HL-60 (cell line): ENCODE measurements around the gene MAP1LC3A.

ENCODE experiments used
- DNase-seq, 2 experiments: peaks; one replicate each; pipeline ENCODE4 v3.0.0-alpha.2; 2010 to 2020; ENCODE audit warnings: low read depth in 1 of 2, low spot score in 1 of 2
- H3K27ac ChIP-seq: fragments of 250-450 bp; sonication (Bioruptor Pico); replicated peaks from 2 replicates; pipeline ENCODE4 v1.5.1; 2020; ENCODE audit warnings: mild to moderate bottlenecking, moderate library complexity
- H3K27me3 ChIP-seq: fragments of 250-450 bp; sonication (Bioruptor Pico); 2 replicates; pipeline ENCODE4 v1.5.1; 2021; ENCODE audit warnings: mild to moderate bottlenecking, moderate library complexity; ENCODE audit not compliant: insufficient read depth, poor library complexity, severe bottlenecking
- H3K4me3 ChIP-seq: replicated peaks from 2 replicates; pipeline ENCODE4 v1.5.1; 2011; ENCODE audit warnings: mild to moderate bottlenecking, control low read depth, low read length; ENCODE audit not compliant: insufficient read depth
- GABPA ChIP-seq: IDR thresholded peaks from 2 replicates; pipeline ENCODE4 v1.6.1; 2012; ENCODE audit warnings: low read depth
- POLR2AphosphoS5 ChIP-seq: IDR thresholded peaks from 2 replicates; pipeline ENCODE4 v1.6.1; 2012; ENCODE audit warnings: low read depth
- REST ChIP-seq: IDR thresholded peaks from 2 replicates; pipeline ENCODE4 v1.6.1; 2012; ENCODE audit warnings: low read depth; ENCODE audit not compliant: insufficient replicate concordance
- SPI1 ChIP-seq: IDR thresholded peaks from 2 replicates; pipeline ENCODE4 v1.6.1; 2012; ENCODE audit warnings: low read depth, mild to moderate bottlenecking, borderline replicate concordance
- TF ChIP-seq, protein P1 (sequence below): IDR thresholded peaks from one replicate; pipeline ENCODE4 v1.5.1; 2011; ENCODE audit warnings: low read length, control low read depth, inconsistent platforms; ENCODE audit not compliant: insufficient read depth

The MAP1LC3A gene

DNA sequence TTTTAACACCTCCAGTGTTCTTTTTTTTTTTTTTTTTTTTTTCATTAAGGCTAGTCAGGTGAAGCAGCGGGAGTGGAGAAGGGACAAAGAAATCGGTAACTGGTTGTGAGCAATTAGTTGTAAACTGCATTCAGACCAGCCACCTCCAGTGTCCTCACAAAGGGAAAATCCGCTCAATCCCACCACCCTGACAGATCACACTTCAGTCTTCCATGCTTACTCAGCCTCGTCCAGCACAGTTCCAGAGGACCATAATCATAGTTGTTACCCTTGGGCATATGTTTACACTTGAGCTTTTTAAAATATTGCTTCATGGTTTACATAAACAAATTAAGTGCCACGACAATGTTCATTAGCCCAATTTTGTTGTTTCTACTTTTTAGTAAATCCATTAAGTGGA lies 32.1 kb upstream of the MAP1LC3A start:
- TF ChIP-seq REST (no peak), SPI1 (no peak)
- TF ChIP-seq, protein P1, sequence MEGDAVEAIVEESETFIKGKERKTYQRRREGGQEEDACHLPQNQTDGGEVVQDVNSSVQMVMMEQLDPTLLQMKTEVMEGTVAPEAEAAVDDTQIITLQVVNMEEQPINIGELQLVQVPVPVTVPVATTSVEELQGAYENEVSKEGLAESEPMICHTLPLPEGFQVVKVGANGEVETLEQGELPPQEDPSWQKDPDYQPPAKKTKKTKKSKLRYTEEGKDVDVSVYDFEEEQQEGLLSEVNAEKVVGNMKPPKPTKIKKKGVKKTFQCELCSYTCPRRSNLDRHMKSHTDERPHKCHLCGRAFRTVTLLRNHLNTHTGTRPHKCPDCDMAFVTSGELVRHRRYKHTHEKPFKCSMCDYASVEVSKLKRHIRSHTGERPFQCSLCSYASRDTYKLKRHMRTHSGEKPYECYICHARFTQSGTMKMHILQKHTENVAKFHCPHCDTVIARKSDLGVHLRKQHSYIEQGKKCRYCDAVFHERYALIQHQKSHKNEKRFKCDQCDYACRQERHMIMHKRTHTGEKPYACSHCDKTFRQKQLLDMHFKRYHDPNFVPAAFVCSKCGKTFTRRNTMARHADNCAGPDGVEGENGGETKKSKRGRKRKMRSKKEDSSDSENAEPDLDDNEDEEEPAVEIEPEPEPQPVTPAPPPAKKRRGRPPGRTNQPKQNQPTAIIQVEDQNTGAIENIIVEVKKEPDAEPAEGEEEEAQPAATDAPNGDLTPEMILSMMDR = no peak

GRCh38 chr20:34527016-34527415 lies 31.5 kb upstream of the MAP1LC3A start:
- TF ChIP-seq GABPA = no peak
- no peak for DNase-seq
- Histone ChIP-seq H3K27ac (no peak overlapping the region), H3K4me3 (no peak overlapping the region), H3K27me3 (no peaks in the 10 kb centered on the region)

More for the DNA sequence above, 32.1 kb upstream of the MAP1LC3A start:
- Histone ChIP-seq H3K27ac (no peak overlapping the region), H3K27me3 (no peaks in the 10 kb centered on the region), H3K4me3 (no peak overlapping the region)
- DNase-seq = no peak

DNA sequence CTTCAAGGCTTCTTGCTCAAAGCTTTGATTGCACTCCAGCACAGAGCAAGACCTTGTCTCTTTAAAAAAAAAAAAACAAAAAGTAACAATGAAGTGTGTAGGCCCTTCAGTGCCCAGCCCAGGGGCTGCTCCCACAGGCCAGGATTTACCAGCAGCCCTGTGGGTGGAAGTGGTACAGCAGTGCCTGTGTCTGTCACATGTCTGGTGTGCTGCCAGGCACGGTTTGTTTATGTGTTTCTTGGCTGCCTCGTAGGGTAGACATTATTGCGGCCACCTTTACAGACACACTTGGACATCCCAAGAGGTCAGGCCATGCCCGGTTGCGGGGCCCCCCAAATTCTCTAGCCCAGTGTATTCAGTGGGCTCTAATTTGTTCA lies 29.6 kb upstream of the MAP1LC3A start:
- Histone ChIP-seq H3K27ac (no peak overlapping the region), H3K27me3 (no peaks in the 10 kb centered on the region), H3K4me3 (no peak overlapping the region)
- no peak for TF ChIP-seq POLR2AphosphoS5
- TF ChIP-seq REST = no peak
- no peak for TF ChIP-seq GABPA
- TF ChIP-seq, protein P1 = no peak
- no peak for TF ChIP-seq SPI1
- DNase-seq = no peak

DNA sequence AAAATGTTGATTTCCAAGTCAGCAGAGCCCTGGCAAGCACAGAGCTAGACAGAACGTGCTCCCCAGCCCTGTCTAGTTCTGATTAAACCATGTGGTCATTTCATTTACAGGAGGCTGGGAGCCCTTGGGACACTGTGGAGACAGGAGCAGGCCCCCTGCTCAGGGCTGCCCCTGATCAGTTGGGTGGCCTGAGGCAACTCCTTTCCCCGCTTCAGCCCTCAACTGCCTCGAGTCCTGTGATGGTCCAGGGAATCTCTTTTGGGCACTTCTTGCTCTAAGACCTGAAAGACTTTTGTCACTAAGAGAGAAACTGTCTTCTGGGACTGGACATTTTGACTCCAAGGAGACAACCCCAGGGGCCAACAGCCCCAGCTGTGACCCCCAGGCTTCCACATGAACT lies 28.8 kb upstream of the MAP1LC3A start:
- TF ChIP-seq REST (no peak), GABPA (no peak), POLR2AphosphoS5 (no peak), SPI1 (no peak)
- TF ChIP-seq, protein P1 = no peak
- no peaks in the 10 kb centered on the region for H3K27me3 ChIP-seq
- H3K4me3 ChIP-seq = no peak overlapping the region
- DNase-seq = no peak
- H3K27ac ChIP-seq = no peak overlapping the region
